Measurements from ENCODE around the gene CLOCK.

CLOCK gene

GRCh38 chr4:55543858-55544257 lies 2.9 kb downstream of the CLOCK start:
- DNase-seq = no peak

GRCh38 chr4:55540271-55540670 lies 6.4 kb downstream of the CLOCK start:
- DNase-seq = no peak

GRCh38 chr4:55539658-55540057 lies 7.1 kb downstream of the CLOCK start:
- DNase-seq = no peak

GRCh38 chr4:55538531-55538930 lies 8.2 kb downstream of the CLOCK start:
- DNase-seq = no peak

- no peak for DNase-seq
These were observed 12.4 kb downstream of the CLOCK start for GRCh38 chr4:55534306-55534705.

- DNase-seq = no peak
These were observed 16.0 kb downstream of the CLOCK start for GRCh38 chr4:55530691-55531090.

- no peak for DNase-seq
These were observed 16.5 kb downstream of the CLOCK start for GRCh38 chr4:55530167-55530566.

- DNase-seq = no peak
These were observed 18.2 kb downstream of the CLOCK start for GRCh38 chr4:55528491-55528890.

GRCh38 chr4:55524844-55525571 lies 21.7 kb downstream of the CLOCK start:
- DNase-seq = no peak

- no peak for DNase-seq
These were observed 28.3 kb downstream of the CLOCK start for GRCh38 chr4:55518442-55518841.

- DNase-seq = no peak
These were observed 29.0 kb downstream of the CLOCK start for GRCh38 chr4:55517526-55518229.

- DNase-seq = no peak
These were observed 33.7 kb downstream of the CLOCK start for GRCh38 chr4:55512922-55513571.

GRCh38 chr4:55512077-55512476 lies 34.6 kb downstream of the CLOCK start:
- no peak for DNase-seq

- DNase-seq = no peak
These were observed 36.0 kb downstream of the CLOCK start for GRCh38 chr4:55510685-55511084.

- DNase-seq = no peak
These were observed 37.4 kb downstream of the CLOCK start for GRCh38 chr4:55509266-55509665.

- no peak for DNase-seq
These were observed 39.1 kb downstream of the CLOCK start for GRCh38 chr4:55507612-55508011.

- no peak for DNase-seq
These were observed 43.5 kb downstream of the CLOCK start for GRCh38 chr4:55503169-55503568.

GRCh38 chr4:55500072-55500471 lies 46.6 kb downstream of the CLOCK start:
- DNase-seq = no peak

- DNase-seq = no peak
These were observed 47.2 kb downstream of the CLOCK start for GRCh38 chr4:55499495-55499894.

- DNase-seq = no peak
These were observed 48.7 kb downstream of the CLOCK start for GRCh38 chr4:55498051-55498450.

GRCh38 chr4:55491486-55491885 lies 55.2 kb downstream of the CLOCK start:
- no peak for DNase-seq

- DNase-seq = no peak
These were observed 58.0 kb downstream of the CLOCK start for GRCh38 chr4:55488716-55489115.

- DNase-seq = no peak
These were observed 60.9 kb downstream of the CLOCK start for GRCh38 chr4:55485821-55486220.

- no peak for DNase-seq
These were observed 63.4 kb downstream of the CLOCK start for GRCh38 chr4:55483315-55483714.
